Thyroid gland (tissue), 4 donors: ENCODE results near the gene NPY4R2. TPM values are rescaled to one million over a fixed set of nuclear protein-coding genes. Genes with fewer than 3 reads are reported as not detected.
"Not testable (repeated sequence)": the region's sequence is repeated elsewhere in the genome, so short reads cannot be mapped to it uniquely, and the experiment has no call there.

Source experiments
- DNase-seq, 2 donors: peaks; one replicate each; pipeline ENCODE4 v3.0.0-alpha.2; 2019
- H3K27ac ChIP-seq, 3 donors: fragments of 200-600 bp; sonication (generic); 1 replicate in 2 of 3; 2 replicates in 1 of 3; pipeline ENCODE4 v1.5.1; 2016 to 2019; ENCODE audit warnings: mild to moderate bottlenecking in 1 of 3, moderate library complexity in 1 of 3
- H3K27me3 ChIP-seq: fragments of 200-600 bp; sonication (generic); one replicate; pipeline ENCODE4 v1.5.1; 2019
- H3K36me3 ChIP-seq, 2 donors: fragments of 200-600 bp; sonication (generic); one replicate each; pipeline ENCODE4 v1.5.1; 2016 to 2019
- H3K4me1 ChIP-seq, 2 donors: fragments of 200-600 bp; sonication (generic); one replicate each; pipeline ENCODE4 v1.5.1; 2017 to 2019
- H3K4me3 ChIP-seq, 3 donors: fragments of 200-600 bp; sonication (generic); replicated peaks in 1 of 3; 1 replicate in 2 of 3; 2 replicates in 1 of 3; pipeline ENCODE4 v1.5.1; 2016; ENCODE audit warnings: mild to moderate bottlenecking in 1 of 3
- H3K9me3 ChIP-seq: fragments of 200-600 bp; sonication (generic); one replicate; pipeline ENCODE4 v1.5.1; 2017
- WGBS, 2 donors: methylation state at CpG; one replicate each; pipeline ENCODE4 v1.1.5; 2017; 5-methylcytosine and 5-hydroxymethylcytosine counted together
- intact Hi-C: fragments of 100-400 bp; cut with DNase I; formaldehyde crosslinking; loops from one replicate; pipeline ENCODE4 v1.15.1; 2023
- total RNA-seq, 4 donors: library from RNA; depleted of rRNA; stranded (reverse); fragments of >200 nt; gene quantifications; one replicate each; pipeline ENCODE4 v1.2.3, GENCODE V29; 2016
- TF ChIP-seq, protein P1 (sequence below), 6 experiments: fragments of 200-600 bp in 3 of 6; fragments of 450-650 bp in 3 of 6; sonication (generic) in 3 of 6; IDR thresholded peaks; one replicate each; pipeline ENCODE4 v1.5.1; 2016 to 2019; ENCODE audit warnings: antibody characterized with exemption in 6 of 6, mild to moderate bottlenecking in 2 of 6, inconsistent platforms in 1 of 6, moderate library complexity in 1 of 6

Gene NPY4R2
- total RNA-seq, 4 donors from 2014 or later: not detected

DNA sequence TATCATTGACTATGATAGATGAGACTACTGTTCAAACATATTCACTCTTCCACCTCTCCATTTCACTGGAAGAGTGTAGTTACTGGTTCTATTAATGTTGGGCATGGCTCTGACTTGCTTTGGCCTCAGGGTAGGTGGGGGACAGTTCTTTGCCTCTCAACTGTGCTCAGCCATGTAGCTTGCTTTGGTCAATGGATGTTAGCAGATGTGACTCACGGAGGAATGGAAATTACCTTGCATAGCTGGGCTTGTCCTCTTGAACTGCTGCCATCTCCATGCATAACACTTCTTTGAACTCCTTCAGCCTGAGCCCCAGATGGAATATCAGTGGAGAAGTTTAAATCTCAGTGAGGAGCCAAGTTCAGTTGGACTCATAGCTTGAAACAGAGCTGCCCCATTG, 9.1 kb upstream of the NPY4R2 start:
- H3K9me3 ChIP-seq, H3K4me1 ChIP-seq, H3K4me3 ChIP-seq, DNase-seq, H3K36me3 ChIP-seq, intact Hi-C loops, H3K27ac ChIP-seq, H3K27me3 ChIP-seq: not testable (repeated sequence)
- WGBS, 2 donors: no CpG with 5 or more reads among the region's 1 CpG

DNA sequence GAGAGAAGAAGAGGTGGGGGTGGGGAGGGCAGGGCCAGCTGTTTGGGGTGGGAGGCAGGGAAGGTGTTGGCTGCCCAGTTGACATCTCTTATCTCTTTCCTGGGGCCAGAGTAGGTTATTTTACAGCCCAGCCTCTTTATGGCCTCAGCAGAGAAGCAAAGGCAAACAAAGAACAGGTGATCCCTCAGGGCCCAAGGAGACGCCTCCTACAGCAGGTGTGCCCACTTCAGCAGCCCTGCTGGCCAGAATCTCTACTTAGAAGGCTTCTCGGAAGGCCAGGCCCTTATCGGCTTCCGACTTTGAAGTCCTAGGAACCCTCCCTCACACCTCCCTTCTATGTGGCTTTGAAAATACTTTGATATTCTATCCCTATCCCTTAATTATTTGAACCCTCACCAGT, 8.0 kb upstream of the NPY4R2 start:
- H3K4me1 ChIP-seq, intact Hi-C loops, H3K36me3 ChIP-seq, H3K27ac ChIP-seq, H3K27me3 ChIP-seq, DNase-seq, H3K4me3 ChIP-seq, H3K9me3 ChIP-seq: not testable (repeated sequence)
- 80 to 93% methylated on average over 3 to 4 of the region's 4 CpGs for WGBS, 2 donors

DNA sequence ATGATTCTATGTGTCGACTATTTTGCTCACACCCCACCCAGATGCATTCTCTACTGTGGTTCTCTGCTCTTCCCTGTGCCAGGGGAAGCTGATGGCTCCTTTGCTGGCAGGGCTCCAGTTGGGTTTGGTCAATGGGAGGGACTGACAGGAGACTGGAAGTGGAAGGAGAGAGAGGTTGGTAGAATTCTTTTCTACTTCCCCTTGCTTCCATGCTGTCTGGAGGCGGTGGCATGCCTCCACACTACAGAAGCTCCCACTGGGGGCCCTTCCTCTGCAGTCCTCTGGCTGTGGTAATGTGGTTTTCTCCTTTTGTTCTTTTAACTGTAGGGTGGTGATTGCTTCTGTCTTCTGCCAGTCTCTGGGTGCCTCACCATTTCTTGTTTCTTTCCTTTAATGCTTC, 4.4 kb upstream of the NPY4R2 start:
- intact Hi-C loops, H3K36me3 ChIP-seq, H3K4me1 ChIP-seq, H3K9me3 ChIP-seq, H3K4me3 ChIP-seq, DNase-seq, H3K27me3 ChIP-seq, H3K27ac ChIP-seq: not testable (repeated sequence)
- WGBS, 2 donors: no CpG with 5 or more reads among the region's 2 CpGs

GRCh38 chr10:47915849-47916548, 2.5 kb upstream of the NPY4R2 start:
- H3K4me3 ChIP-seq, H3K27ac ChIP-seq, H3K27me3 ChIP-seq, H3K4me1 ChIP-seq, H3K36me3 ChIP-seq, intact Hi-C loops, H3K9me3 ChIP-seq: not testable (repeated sequence)
- TF ChIP-seq, protein P1, sequence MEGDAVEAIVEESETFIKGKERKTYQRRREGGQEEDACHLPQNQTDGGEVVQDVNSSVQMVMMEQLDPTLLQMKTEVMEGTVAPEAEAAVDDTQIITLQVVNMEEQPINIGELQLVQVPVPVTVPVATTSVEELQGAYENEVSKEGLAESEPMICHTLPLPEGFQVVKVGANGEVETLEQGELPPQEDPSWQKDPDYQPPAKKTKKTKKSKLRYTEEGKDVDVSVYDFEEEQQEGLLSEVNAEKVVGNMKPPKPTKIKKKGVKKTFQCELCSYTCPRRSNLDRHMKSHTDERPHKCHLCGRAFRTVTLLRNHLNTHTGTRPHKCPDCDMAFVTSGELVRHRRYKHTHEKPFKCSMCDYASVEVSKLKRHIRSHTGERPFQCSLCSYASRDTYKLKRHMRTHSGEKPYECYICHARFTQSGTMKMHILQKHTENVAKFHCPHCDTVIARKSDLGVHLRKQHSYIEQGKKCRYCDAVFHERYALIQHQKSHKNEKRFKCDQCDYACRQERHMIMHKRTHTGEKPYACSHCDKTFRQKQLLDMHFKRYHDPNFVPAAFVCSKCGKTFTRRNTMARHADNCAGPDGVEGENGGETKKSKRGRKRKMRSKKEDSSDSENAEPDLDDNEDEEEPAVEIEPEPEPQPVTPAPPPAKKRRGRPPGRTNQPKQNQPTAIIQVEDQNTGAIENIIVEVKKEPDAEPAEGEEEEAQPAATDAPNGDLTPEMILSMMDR (IDR thresholded peaks at IDR 0.05): peak in 1 of 6 experiments; percentile 25
- DNase-seq: peak in 1 of 2 donors; percentile 45
- no CpG with 5 or more reads among the region's 4 CpGs for WGBS, 2 donors

DNA sequence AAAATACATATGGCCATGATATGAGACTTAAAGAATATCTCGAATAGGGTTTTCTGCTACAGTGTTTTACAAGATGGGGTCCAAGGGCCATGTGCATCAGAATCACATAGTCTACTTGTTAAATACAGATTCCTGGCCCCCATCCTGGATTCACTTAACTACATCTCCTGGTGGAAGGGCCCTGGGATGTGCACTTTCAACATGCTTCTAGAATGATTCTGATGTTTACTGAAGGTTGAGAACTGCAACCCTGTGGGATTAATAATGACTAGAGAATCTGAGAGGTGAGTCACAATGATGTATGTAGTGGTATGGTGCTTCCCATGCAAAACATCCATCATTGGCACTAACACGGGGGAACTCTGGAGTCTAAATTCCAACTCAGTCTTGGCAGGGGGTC, 2.1 kb downstream of the NPY4R2 start:
- H3K4me1 ChIP-seq, intact Hi-C loops, H3K27me3 ChIP-seq, H3K9me3 ChIP-seq, H3K27ac ChIP-seq, H3K4me3 ChIP-seq, DNase-seq, H3K36me3 ChIP-seq: not testable (repeated sequence)
- WGBS, 2 donors: 88 to 100% methylated on average over 1 of the region's 2 CpGs

- H3K4me3 ChIP-seq, DNase-seq, H3K9me3 ChIP-seq, H3K4me1 ChIP-seq, H3K27ac ChIP-seq, intact Hi-C loops, H3K27me3 ChIP-seq, H3K36me3 ChIP-seq: not testable (repeated sequence)
- 97% methylated on average over 7 of the region's 10 CpGs; no CpG with 5 or more reads in 1 of the 2 donors for WGBS, 2 donors
These were observed 4.0 kb downstream of the NPY4R2 start for GRCh38 chr10:47922503-47922902.

GRCh38 chr10:47924628-47925027, 6.2 kb downstream of the NPY4R2 start:
- DNase-seq, H3K9me3 ChIP-seq, H3K4me1 ChIP-seq, H3K4me3 ChIP-seq, intact Hi-C loops, H3K36me3 ChIP-seq, H3K27me3 ChIP-seq, H3K27ac ChIP-seq: not testable (repeated sequence)
- WGBS, 2 donors: 95 to 100% methylated on average over 1 to 3 of the region's 5 CpGs

DNA sequence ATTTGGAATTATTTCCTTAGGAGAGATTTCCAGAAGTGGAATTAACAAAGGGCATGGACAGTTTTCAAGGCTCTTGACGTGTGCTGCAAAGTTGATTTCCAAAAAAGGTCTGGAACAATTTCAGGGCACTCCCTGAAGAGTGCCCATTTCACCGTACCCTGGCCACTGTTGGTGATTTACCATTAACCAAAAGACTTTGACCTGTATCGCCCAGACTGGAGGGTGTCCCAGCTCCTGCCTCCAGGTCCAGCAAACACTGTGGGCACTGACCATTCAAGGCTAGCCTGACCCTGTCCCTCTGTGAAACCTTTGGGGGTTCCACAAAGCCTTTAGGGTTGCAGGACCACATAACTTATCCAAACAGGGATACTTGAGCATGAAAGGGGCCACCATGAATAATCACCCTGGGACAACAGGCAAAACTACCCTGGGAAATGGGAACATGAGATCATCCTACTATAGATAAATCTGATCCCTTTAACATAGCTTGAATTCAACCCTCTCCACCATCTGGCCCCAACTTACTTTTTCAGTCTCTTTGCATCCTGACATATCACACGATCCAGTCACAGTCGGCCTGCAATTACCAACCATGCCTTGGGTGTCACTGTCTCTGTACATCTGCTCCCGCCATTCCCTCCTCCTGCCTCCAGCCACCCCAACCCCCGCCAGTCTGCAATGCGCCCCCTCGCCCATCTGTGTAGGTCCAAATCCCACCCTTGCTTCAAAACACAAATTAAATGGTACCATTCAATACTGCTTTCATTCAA, 8.9 kb downstream of the NPY4R2 start:
- H3K27me3 ChIP-seq, H3K27ac ChIP-seq, intact Hi-C loops, H3K9me3 ChIP-seq, H3K4me3 ChIP-seq, H3K36me3 ChIP-seq, DNase-seq, H3K4me1 ChIP-seq: not testable (repeated sequence)
- whole genome bisulfite sequencing, 2 donors: no CpG with 5 or more reads among the region's 9 CpGs

DNA sequence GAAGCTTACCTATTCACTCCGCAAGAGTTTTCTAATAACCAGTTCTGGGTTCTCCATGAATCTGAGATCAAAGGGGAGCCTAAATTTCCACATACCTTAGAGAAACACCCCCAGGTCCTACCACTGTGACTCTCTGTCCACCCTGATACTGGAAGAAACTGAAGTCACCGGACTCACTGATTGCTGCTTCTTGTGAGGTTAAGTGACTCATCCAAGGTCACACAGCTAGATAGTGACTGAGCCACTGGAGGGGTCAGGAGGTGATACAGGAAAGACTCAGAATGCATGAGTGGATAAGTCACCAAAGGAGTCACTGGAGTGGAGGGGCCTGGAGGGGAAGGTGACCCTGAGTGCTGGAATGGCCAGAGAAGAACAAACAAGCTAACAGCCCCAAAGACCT, 9.8 kb downstream of the NPY4R2 start:
- WGBS, 2 donors: no CpG with 5 or more reads among the region's 2 CpGs
- H3K4me1 ChIP-seq, H3K36me3 ChIP-seq, H3K27me3 ChIP-seq, H3K4me3 ChIP-seq, DNase-seq, H3K9me3 ChIP-seq, H3K27ac ChIP-seq, intact Hi-C loops: not testable (repeated sequence)

DNA sequence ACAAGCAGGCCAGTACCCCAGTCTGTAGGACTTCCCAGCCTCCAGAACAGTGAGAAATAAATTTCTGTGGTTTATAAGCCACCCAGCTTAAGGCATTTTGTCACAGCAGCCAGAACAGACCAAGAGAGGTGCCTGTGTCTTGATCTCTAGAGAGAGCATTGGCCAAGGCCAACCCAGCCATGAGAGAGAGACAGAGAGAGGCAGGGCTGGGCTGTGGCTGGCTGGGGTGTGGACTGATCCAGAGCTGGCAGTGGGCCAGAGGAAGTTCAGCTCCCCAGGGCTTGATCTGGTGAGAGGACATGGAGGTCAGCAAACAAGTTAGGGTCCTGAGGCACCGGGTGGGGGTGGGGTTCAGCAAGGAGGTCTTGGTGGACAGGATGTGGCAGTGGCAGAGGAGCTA, 14.4 kb downstream of the NPY4R2 start:
- no CpG with 5 or more reads among the region's 1 CpG for WGBS, 2 donors
- H3K4me1 ChIP-seq, H3K36me3 ChIP-seq, H3K27ac ChIP-seq, H3K4me3 ChIP-seq, intact Hi-C loops, DNase-seq, H3K27me3 ChIP-seq, H3K9me3 ChIP-seq: not testable (repeated sequence)

GRCh38 chr10:47933462-47933861, 15.0 kb downstream of the NPY4R2 start:
- H3K4me1 ChIP-seq, H3K9me3 ChIP-seq, H3K36me3 ChIP-seq, intact Hi-C loops, H3K4me3 ChIP-seq, H3K27me3 ChIP-seq, H3K27ac ChIP-seq: not testable (repeated sequence)
- peak; percentile 58 to 61 for DNase-seq
- 36% methylated on average over 3 of the region's 6 CpGs; no CpG with 5 or more reads in 1 of the 2 donors for whole genome bisulfite sequencing, 2 donors

DNA sequence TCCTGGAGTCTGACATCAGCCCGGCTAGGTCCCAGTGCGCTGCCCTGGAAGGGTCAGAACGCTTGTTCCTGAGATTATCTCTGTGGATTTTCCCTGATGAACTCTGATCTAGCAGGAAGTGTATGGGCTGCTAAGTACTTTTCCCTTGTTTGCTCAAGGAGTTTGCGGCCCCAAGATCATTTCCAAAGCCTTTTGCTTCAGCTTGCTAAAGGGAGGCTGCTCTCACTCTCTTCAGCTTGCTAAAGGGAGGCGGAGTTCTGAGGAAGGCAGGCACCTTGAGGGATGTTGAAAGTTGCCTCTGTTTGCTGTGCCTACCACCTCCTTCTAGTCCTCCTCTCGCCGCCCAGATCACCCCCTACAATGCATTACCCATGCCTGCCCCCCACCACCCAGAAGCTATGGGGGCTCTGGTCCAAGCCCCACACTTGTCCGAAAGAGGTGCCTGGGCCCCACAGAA, 18.3 kb downstream of the NPY4R2 start:
- intact Hi-C loops: not testable (repeated sequence)

More for the DNA sequence above, 18.3 kb downstream of the NPY4R2 start:
- H3K36me3 ChIP-seq, H3K4me1 ChIP-seq, DNase-seq, H3K27ac ChIP-seq, H3K27me3 ChIP-seq, H3K4me3 ChIP-seq, H3K9me3 ChIP-seq: not testable (repeated sequence)
- 90 to 93% methylated on average over 4 of the region's 8 CpGs for WGBS, 2 donors
